Upper lobe of left lung (tissue), 4 donors: ENCODE results near the gene MYBBP1A.

Experiments used
- CTCF ChIP-seq, 6 experiments: fragments of 450-650 bp in 4 of 6; fragments of 200-600 bp in 2 of 6; sonication (generic) in 2 of 6; IDR thresholded peaks; one replicate each; pipeline ENCODE4 v1.5.1; 2016 to 2019; ENCODE audit warnings: antibody characterized with exemption in 6 of 6
- EP300 ChIP-seq, 4 donors: sonication (generic); formaldehyde crosslinking; IDR thresholded peaks; one replicate each; pipeline ENCODE4 v1.5.1; 2017; ENCODE audit warnings: antibody characterized with exemption in 4 of 4, control low read depth in 2 of 4
- POLR2A ChIP-seq, 4 donors: fragments of 450-650 bp; IDR thresholded peaks; one replicate each; pipeline ENCODE4 v1.5.1; 2016 to 2017; ENCODE audit warnings: antibody characterized with exemption in 4 of 4, mild to moderate bottlenecking in 2 of 4
- POLR2AphosphoS5 ChIP-seq, 2 donors: sonication (generic); formaldehyde crosslinking; IDR thresholded peaks; one replicate each; pipeline ENCODE4 v1.5.1; 2017; ENCODE audit warnings: antibody characterized with exemption in 2 of 2

- no peak for TF ChIP-seq CTCF (IDR thresholded peaks at IDR 0.05)
- TF ChIP-seq POLR2A (IDR thresholded peaks at IDR 0.05): no peak
- TF ChIP-seq POLR2AphosphoS5 (IDR thresholded peaks at IDR 0.05): no peak
- TF ChIP-seq EP300 (IDR thresholded peaks at IDR 0.05): no peak
Observed at GRCh38 chr17:4601326-4601725, 46.1 kb upstream of the MYBBP1A start.
